SK-N-SH treated with all-trans-retinoic acid at 6 μM for 48 hours (cell line): ENCODE data around the gene TTBK1.

Experiments used
- ISL1 ChIP-seq: fragments of 250-450 bp; sonication (Bioruptor Pico); IDR thresholded peaks from 2 replicates; pipeline ENCODE4 v2.1.2; 2022; ENCODE audit warnings: mild to moderate bottlenecking, moderate library complexity
- ZC3H10 ChIP-seq: fragments of 250-450 bp; sonication (Bioruptor Pico); IDR thresholded peaks from 2 replicates; pipeline ENCODE4 v1.5.1; 2021; ENCODE audit warnings: mild to moderate bottlenecking, moderate library complexity
- ZFP30 ChIP-seq: fragments of 450-650 bp; formaldehyde crosslinking; IDR thresholded peaks from 2 replicates; pipeline ENCODE4 v1.5.0; 2022; ENCODE audit warnings: mild to moderate bottlenecking, moderate library complexity
- TF ChIP-seq, protein P1 (sequence below): fragments of 250-450 bp; sonication (Bioruptor Pico); IDR thresholded peaks from 2 replicates; pipeline ENCODE4 v1.5.1; 2021; ENCODE audit warnings: mild to moderate bottlenecking, moderate library complexity

DNA sequence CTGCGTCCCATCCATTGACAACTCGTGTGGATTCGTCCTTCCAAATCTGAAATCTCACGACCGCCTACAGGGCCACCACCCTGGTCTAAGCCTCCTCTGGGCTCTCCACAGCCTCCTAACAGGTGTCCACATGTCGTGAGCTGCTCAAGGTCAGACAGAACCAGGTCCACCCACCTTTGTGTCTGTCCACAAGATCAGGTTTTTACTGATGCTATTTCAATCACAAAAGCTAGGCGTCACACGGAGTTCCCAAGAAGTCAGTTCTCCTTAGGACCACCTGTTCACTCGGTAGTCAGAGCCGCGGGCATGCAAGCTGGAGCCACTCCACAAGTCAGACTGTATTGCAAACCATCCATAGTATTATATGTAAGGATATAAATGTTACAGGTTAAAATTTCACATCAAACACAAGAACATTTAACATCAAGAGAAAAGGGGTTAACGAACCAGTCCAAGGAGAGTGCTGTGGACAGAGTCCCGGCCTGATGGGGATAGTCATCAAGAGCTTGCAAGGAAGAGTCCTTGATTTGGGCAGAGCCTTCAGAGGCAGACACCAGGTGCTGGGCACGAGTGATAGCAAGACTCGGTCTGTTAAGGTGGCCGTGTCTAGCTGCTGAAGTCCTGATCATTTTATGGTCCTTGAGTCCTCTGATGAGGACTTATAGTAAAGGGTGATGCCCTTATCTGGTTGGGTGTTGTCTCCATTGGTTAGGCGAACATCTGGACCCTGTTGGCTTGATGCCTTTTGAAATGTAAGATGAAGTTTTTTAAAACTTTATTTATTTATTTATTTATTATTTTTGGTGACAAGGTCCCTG lies 13.3 kb upstream of the TTBK1 start:
- TF ChIP-seq, protein P1, sequence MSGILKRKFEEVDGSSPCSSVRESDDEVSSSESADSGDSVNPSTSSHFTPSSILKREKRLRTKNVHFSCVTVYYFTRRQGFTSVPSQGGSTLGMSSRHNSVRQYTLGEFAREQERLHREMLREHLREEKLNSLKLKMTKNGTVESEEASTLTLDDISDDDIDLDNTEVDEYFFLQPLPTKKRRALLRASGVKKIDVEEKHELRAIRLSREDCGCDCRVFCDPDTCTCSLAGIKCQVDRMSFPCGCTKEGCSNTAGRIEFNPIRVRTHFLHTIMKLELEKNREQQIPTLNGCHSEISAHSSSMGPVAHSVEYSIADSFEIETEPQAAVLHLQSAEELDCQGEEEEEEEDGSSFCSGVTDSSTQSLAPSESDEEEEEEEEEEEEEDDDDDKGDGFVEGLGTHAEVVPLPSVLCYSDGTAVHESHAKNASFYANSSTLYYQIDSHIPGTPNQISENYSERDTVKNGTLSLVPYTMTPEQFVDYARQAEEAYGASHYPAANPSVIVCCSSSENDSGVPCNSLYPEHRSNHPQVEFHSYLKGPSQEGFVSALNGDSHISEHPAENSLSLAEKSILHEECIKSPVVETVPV: no peak
- TF ChIP-seq ISL1 (CRISPR knock-in tag) (no peak), ZC3H10 (no peak), ZFP30 (CRISPR knock-in tag) (no peak)
